MCF 10A (cell line): Measurements from ENCODE around the gene SALL2. TPM values are rescaled to one million over a fixed set of nuclear protein-coding genes. Genes with fewer than 3 reads are reported as not detected.

Experiments used
- BruUV-seq: library from RNA; stranded (reverse); fragments of 400-500 nt; replicated peaks from 2 replicates; lab custom pipeline; 2021; lab: Mats Ljungman, UMichigan
- CTCF ChIA-PET: fragments of 300-600 bp; sonication (Branson Sonifier 250); formaldehyde crosslinking; extraction: SDS; loops from one replicate; lab custom pipeline; 2021; ENCODE audit warnings: antibody characterized with exemption, inconsistent platforms; lab: Yijun Ruan, JAX
- POLR2A ChIA-PET: fragments of 300-600, 350-650 bp; sonication (Branson Sonifier 250); formaldehyde crosslinking; extraction: SDS; loops from one replicate; lab custom pipeline; 2020; ENCODE audit warnings: antibody characterized with exemption, inconsistent platforms; lab: Yijun Ruan, JAX
- DNase-seq: peaks from one replicate; pipeline ENCODE4 v3.0.0-alpha.2; 2018; ENCODE audit not compliant: unreplicated experiment
- H3K27ac Mint-ChIP-seq: one replicate; pipeline ENCODE4 v1.8.0; 2022; ENCODE audit warnings: mild to moderate bottlenecking, low read depth, mixed read lengths; ENCODE audit not compliant: unreplicated experiment
- H3K27me3 Mint-ChIP-seq: one replicate; pipeline ENCODE4 v1.8.0; 2022; ENCODE audit warnings: mixed read lengths; ENCODE audit not compliant: insufficient read depth, unreplicated experiment
- H3K36me3 Mint-ChIP-seq: one replicate; pipeline ENCODE4 v1.8.0; 2022; ENCODE audit warnings: mild to moderate bottlenecking, moderate library complexity, mixed read lengths; ENCODE audit not compliant: insufficient read depth, unreplicated experiment
- H3K4me1 Mint-ChIP-seq: one replicate; pipeline ENCODE4 v1.8.0; 2022; ENCODE audit warnings: mixed read lengths; ENCODE audit not compliant: insufficient read depth, unreplicated experiment
- H3K4me3 Mint-ChIP-seq: one replicate; pipeline ENCODE4 v1.8.0; 2022; ENCODE audit warnings: mild to moderate bottlenecking, moderate library complexity, mixed read lengths; ENCODE audit not compliant: unreplicated experiment
- H3K9me3 Mint-ChIP-seq: one replicate; pipeline ENCODE4 v1.8.0; 2022; ENCODE audit warnings: mixed read lengths; ENCODE audit not compliant: unreplicated experiment
- CTCF ChIP-seq: fragments of 200-600 bp; IDR thresholded peaks from one replicate; pipeline ENCODE4 v1.8.0; 2022; ENCODE audit warnings: antibody characterized with exemption, mild to moderate bottlenecking; ENCODE audit not compliant: unreplicated experiment
- intact Hi-C: fragments of 100-400 bp; cut with micrococcal nuclease; formaldehyde crosslinking; loops from 2 replicates; pipeline ENCODE4 v1.14.1; 2022
- total RNA-seq: library from RNA; stranded (reverse); gene quantifications from 2 replicates; pipeline ENCODE4 v1.2.3, GENCODE V29; 2022

Gene SALL2
- total RNA-seq, 1 experiment from 2014 or later, result 0.09 TPM

GRCh38 chr14:21537090-21537424 lies 10.9 kb upstream of the SALL2 start:
- H3K27me3 Mint-ChIP-seq, result peaks cover 71% of the 10 kb centered on the region
- intact Hi-C loops, result no loop called here

GRCh38 chr14:21536418-21537089 lies 10.4 kb upstream of the SALL2 start:
- Mint-ChIP-seq H3K4me1 (no peaks in the 10 kb centered on the region), H3K27me3 (peaks cover 76% of the 10 kb centered on the region), H3K27ac (no peak overlapping the region), H3K4me3 (no peak overlapping the region), H3K9me3 (no peaks in the 10 kb centered on the region), H3K36me3 (no peaks in the 10 kb centered on the region)
- TF ChIP-seq CTCF, result no peak
- no peak for DNase-seq
- BruUV-seq, result no TSS peak
- ChIA-PET CTCF (interaction anchor here (0.6 kb wide), 1 partner anchor 20 kb away, joined by 3 read pairs; no protein-coding TSS in a partner anchor), POLR2A (interaction anchor here (1.2 kb wide), 1 partner anchor 23 kb away, joined by 3 read pairs; no protein-coding TSS in a partner anchor)
- intact Hi-C loops, result no loop called here

More at GRCh38 chr14:21537090-21537424, 10.9 kb upstream of the SALL2 start:
- H3K4me3 Mint-ChIP-seq, result no peak overlapping the region
- H3K27ac Mint-ChIP-seq, result no peak overlapping the region
- TF ChIP-seq CTCF, result no peak
- H3K9me3 Mint-ChIP-seq, result no peaks in the 10 kb centered on the region
- no peaks in the 10 kb centered on the region for H3K4me1 Mint-ChIP-seq
- DNase-seq, result no peak
- ChIA-PET POLR2A (interaction anchor here (1.2 kb wide), 1 partner anchor 24 kb away, joined by 3 read pairs; no protein-coding TSS in a partner anchor), CTCF (interaction anchor here (0.6 to 0.8 kb wide), 2 partner anchors 20 to 49 kb away, joined by 3 read pairs; no protein-coding TSS in a partner anchor)
- H3K36me3 Mint-ChIP-seq, result no peaks in the 10 kb centered on the region
- BruUV-seq, result no TSS peak

- Mint-ChIP-seq H3K27me3 (peaks cover 76% of the 10 kb centered on the region), H3K27ac (no peak overlapping the region)
- intact Hi-C loops, result no loop called here
Observed at GRCh38 chr14:21535545-21536417, 9.6 kb upstream of the SALL2 start.

More at GRCh38 chr14:21535545-21536417, 9.6 kb upstream of the SALL2 start:
- no peaks in the 10 kb centered on the region for H3K4me1 Mint-ChIP-seq
- no peaks in the 10 kb centered on the region for H3K36me3 Mint-ChIP-seq
- ChIA-PET CTCF (interaction anchor here (0.5 to 0.8 kb wide), 3 partner anchors 21 to 520 kb away, joined by 3 to 6 read pairs (median 3); no protein-coding TSS in a partner anchor), POLR2A (interaction anchor here (1.0 kb wide), 1 partner anchor 20 kb away, joined by 3 read pairs; no protein-coding TSS in a partner anchor)
- no peak overlapping the region for H3K4me3 Mint-ChIP-seq
- BruUV-seq, result no TSS peak
- no peaks in the 10 kb centered on the region for H3K9me3 Mint-ChIP-seq
- TF ChIP-seq CTCF, result no peak
- DNase-seq, result no peak
